Stimulated activated CD8-positive, alpha-beta memory T cell treated with anti-CD3 and anti-CD28 coated beads, Interleukin-7, amount 100 ng/mL, for 1 hour (primary cell): ENCODE results near the gene RAB26.

Source experiments
- DNase-seq, 2 donors: peaks; one replicate each; pipeline ENCODE4 v3.0.0-alpha.2; 2020; ENCODE audit warnings: low read depth in 2 of 2

The RAB26 gene

DNA sequence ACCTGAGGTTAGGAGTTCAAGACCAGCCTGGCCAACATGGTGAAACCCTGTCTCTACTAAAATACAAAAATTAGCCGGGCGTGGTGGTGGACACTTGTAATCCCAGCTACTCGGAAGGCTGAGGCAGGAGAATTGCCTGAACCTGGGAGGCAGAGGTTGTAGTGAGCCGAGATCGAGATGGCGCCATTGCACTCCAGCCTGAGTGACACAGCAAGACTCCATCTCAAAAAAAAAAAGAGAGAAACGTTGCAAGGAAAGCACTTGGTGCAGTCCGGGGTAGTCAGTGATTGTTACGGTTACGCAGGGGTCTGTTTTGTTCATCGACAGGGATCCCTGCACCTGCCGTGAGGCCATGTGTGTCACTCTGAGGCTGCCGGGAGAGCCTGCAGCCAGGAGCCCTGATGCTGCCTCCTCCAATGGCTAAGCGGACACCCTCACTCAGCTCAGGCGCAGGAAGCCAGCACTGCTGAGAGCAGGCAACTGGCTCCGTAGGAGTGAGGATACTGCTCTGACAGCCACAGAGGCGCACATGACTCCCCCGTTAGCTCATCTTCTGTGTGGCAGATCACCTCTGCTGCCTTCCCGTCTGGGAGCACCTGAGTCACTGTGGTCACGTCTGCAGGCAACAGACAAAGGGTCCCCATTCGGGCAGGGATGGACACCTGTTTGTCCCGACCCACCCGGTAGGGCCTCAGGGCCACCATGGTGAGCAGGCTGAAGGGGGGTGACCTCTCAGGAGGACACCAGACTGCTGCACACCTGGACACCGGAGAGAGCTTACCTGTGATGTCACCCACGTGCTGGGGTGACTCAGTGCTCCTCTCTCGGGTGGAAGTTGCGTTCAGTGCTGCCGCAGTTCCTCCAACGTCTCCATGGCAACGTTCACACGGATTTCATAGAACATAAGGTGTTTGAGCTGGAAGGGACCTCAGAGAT, 5.2 kb upstream of the RAB26 start:
- DNase-seq = no peak

DNA sequence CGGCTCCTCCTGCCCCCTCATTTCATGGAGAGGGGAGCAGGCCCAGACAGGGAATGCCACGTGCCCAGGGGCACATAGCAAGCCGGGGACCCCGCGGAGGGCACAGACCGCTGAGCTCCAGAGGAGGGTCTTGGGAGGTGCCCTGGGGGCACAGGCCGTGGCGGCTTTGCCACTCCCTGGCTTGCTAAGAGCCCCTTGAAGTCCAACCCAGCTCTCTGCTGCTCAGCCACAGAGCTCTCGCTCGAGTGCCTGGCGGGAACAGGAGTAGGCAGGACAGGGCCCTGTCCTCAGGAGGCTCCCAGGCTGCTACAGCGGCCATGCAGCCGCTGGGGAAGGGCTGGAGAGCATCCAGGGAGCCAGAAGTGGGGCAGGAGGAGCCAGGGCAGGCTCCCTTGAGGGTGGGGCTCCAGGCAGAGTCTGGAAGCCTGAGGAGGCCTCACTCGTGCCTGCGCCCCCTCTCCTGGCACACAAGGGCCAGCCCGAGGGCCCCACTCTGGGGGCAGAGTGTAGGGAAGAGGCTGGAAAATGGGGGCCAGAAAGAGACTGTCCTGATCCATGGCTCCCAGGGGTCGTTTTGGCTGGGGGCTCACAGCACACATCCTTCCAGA, 4.4 kb upstream of the RAB26 start:
- no peak for DNase-seq

DNA sequence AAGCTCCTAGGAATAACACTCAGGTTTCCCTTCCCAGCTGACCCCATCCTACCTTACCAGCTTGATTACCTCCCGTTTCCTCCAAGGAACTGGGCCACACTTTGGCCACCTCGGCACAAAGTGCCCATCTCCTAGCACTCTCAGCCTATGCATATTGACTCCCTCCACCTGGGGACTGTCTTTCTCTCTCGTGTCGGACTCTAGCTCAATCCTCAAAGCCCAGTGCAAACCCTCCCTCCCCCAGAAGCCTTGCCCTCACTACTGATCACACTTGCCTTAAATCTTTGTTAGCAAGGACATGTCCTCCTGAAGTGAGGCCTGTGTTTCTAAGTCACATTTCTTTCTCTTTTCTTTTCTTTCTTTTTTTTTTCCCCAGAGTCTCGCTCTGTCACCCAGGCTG, 2.6 kb upstream of the RAB26 start:
- no peak for DNase-seq

DNA sequence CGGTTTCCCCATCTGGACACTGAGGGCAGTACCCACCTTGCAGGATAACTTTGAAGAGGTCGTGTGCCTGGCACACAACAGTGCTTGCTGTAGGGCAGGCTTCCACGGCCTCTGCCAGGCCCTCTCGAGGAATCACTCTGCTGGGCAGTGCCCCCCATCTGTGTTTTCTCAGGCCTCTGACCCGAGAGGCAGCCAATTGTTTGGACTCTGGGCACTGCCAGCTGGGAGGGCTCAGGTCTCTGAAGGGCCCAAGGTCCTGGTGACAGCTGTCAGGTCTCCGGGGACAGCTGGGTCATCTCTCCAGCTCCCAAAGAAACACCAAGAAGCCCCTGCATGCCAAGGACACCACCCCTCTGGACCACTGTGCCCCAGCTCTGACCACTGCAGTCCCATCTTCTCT, 1.0 kb upstream of the RAB26 start:
- no peak for DNase-seq

DNA sequence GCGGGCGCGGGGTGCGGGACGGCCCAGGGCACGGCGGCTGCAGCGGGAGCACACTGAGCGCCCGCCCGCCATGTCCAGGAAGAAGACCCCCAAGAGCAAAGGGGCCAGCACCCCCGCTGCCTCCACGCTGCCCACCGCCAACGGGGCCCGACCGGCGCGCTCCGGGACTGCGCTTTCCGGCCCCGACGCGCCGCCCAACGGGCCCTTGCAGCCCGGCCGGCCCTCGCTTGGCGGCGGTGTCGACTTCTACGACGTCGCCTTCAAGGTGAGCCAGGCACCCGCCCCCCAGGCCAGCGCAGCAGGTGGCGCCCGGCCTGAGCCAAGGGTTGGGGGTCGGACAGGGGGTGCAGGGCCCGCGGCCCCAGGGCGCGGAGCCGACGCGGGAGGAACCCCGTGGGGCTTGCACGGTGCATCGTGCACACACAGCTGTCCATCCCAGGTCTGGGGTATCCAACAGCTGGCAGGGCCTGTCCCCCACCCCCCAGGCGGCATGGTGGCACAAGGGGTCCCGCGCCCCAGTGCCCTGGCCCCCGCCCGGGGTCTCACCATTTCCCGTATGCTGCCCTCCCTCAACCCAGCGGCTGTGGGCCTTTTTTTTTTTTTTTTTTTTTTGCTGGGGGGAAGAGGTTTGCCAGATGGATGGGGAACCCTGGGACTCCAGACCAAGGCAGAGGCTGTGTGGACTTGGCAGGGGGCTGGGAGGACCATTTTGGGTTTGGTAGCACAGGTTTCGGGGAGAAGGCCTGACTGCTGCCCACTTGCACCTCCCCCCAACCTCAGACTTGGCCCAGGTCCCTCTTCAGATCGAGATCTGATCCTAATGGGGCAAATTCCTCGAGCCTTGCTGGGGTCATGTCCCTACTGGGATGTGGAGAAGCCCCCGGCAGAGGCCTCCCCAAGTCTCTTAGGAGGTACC, 547 bp downstream of the RAB26 start:
- DNase-seq = no peak

DNA sequence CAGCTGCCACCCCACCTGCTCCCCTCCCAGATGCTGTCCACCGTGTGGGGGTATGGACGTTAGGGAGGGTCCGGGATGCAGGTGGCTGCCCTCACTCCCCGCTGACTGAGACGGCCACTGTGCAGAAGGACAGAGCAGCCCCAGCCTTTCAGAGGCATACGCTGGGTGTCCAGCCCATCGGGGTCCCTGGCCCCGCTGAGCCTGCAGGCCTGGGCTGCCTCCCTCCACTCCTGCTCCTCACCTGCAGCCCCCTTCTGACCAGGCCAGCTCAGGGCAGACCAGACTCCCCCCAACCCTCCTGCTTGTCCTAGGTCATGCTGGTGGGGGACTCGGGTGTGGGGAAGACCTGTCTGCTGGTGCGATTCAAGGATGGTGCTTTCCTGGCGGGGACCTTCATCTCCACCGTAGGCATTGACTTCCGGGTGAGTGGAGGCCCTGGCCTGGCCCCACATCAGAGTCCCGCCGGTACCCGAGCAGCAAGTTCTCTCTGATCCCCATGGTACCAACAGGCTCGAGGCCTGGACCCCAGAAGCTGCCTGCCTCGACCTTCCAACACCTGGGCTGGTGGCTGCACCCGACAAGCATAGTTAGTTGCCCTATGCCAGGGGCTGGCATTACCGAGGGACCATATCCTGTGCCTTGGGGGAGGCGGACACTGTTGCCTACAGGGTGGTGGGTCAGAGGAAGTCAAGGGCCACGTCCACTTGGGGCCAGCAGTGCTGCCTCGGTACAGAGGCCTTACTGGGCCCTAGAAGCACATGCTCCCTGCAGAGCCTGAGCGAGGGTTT, 1.4 kb downstream of the RAB26 start:
- DNase-seq = no peak

DNA sequence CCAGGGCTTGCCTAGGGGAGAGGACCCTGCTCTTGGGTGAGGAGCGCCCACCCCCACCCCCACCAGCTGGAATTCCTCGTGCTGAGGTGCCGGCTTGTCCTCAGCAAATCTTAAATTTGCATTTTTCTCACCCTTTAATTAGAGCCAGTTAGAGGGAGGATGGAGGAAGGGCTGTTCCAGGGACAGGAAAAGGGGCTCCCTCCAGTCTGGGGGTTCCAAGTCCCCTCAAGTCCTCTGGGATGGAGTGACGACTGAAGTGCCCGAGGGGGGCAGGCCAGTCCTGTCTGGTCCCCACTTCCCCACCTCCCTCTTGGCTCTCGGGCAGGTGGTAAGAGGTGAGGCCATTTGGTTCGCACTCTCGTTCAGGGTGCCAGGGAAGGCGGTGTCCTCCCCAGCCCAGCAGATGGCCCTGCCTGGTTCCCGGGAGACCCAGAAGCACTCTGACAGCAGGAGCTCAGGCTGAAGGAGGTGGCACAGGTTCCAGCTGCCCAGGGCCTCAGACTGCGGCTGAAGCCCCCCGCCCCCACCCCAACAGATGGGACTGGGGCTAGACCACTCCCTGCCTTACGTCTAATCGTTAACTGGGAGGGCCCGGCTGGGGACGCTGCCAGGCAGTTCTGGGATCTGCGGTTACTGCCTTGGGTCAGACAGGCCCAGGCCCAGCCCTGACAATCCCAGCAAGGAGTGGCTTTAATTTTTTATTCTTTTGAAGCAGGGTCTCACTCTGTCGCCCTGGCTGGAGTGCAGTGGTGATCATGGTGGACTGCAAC, 2.2 kb downstream of the RAB26 start:
- DNase-seq = no peak

DNA sequence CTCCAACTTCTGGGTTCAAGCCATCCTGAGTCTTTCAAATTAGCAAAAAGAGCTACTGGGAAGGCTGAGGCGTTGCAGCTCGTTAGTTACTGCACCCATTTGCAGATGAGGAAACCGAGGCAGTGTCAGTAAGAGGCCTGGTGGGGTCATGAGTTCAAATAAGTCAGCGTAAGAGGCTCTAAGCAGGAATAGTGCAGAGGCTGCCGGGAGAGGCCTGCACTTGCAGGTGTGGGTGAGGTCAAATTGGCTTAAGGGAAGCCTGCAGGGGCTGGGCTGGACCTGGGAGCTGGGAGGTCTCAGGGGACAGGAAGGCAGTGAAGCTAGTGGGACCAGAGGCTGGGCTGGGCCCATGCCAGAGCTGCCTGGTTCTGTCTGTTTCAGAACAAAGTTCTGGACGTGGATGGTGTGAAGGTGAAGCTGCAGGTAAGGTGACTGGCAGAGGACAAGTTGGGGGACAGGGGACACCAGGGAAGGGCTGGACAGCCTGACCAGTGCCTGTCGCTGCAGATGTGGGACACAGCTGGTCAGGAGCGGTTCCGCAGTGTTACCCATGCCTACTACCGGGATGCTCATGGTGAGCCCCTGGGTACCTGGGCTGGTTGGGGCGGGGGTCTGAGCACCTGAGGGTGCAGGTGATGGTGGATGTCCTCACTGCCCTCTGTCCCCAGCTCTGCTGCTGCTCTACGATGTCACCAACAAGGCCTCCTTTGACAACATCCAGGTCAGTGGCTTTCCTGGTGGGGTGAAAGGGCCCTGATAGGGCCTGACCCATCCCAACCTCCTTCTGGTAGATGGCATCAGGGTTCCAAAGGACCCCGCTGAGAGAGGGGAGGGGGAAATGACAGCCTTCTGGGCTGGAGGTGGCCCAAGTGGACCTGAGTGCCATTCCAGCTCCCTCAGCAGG, 3.0 kb downstream of the RAB26 start:
- no peak for DNase-seq

DNA sequence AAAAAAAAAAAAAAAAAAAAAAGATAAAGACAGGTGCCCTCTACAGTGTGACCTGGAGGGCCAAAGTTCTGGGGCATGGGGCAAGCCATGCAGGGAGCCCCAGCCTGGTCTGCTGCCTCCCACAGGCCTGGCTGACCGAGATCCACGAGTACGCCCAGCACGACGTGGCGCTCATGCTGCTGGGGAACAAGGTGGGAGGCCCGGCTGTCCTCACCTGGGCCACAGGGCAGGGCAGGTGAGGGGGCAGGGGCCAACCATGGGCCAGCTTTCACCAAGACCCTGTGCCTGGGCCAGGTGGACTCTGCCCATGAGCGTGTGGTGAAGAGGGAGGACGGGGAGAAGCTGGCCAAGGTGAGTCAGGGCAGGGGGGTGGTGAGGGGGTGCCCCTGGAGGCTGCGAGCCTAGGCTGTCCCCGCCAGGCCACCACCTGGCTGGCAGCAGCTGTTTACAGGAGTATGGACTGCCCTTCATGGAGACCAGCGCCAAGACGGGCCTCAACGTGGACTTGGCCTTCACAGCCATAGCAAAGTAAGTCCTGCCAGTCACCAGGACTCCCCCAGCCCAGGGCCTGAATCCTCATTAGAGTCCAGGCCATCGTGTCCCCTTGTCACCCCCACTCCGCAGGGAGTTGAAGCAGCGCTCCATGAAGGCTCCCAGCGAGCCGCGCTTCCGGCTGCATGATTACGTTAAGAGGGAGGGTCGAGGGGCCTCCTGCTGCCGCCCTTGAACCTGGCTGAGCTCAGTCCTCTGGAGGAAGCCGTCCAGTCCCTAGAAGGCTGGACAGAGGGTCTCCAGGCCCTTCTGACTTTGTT, 4.5 kb downstream of the RAB26 start:
- no peak for DNase-seq

DNA sequence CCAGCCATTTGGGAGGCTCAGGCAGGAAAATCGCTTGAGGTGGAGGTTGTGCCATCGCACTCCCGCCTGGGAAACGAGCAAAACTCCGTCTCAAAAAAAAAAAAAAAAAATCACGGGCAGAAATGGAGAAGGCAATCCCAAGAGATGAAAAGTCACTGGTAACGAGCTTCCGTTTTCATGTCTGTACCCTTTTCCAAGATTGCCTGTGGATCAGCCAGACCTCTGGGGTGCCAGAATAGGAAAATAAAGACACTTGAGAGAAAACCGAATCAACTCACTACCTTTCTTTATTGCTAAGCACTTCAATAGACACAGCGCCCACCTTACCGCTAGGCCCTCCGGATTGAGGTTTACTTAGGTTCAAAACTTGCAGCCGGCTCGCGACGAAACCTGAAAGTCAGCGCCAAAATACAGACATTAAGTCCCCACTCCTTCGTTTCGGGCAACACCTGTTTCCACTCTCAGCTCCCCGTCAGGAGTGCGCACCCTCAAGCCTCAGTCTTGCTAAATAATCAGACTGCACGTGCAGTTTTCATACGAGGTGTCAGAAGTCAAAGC, 6.2 kb downstream of the RAB26 start:
- no peak for DNase-seq

DNA sequence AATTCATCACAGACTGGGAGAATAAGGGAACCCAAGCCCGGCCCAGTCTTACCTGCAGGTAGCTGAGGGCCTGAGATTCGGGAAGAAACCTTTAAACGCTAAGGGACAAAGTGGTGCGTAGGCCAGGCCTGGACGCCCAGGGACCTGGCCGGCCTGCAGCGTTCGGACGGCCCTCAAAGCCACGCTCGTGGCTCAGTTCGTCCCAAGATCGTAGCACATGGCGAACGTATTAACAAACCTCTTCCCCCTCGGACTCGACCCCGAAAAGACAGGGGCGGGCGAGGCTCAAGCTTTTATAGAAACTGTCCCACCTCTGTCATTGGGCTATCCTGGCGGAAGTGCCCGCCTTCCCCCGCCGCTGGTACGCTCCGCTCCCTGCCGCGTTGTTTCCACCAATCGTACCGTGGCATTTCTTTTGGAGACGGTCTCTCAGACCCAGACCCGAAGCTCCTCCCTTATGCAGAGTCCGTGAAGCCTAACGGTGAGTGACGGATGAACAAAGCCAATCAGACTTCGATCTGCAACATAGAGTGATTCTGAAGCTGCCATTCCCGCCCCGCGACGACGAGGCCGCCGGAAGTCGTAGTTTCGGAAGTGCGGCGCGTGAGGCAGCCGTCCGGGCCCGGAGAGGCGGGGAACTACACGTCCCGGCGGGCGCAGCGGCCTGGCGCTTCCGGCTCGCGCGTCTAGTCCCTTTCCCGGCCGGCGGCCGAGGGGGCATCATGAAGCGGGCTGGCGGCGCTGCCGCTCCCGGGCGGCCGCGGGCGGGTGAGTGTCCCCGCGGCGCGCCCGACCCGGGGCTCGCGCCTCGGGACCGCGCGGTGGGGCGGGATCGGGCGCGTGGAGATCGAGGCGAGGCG, 6.9 kb downstream of the RAB26 start, which contains the start of gene TRAF7:
Gene TRAF7, plus strand, starts transcription at position 692 of the 860 bp plus-strand sequence. CDS start 8,139 bp downstream, outside the sequence.
- peak; percentile 89 to 92 for DNase-seq

DNA sequence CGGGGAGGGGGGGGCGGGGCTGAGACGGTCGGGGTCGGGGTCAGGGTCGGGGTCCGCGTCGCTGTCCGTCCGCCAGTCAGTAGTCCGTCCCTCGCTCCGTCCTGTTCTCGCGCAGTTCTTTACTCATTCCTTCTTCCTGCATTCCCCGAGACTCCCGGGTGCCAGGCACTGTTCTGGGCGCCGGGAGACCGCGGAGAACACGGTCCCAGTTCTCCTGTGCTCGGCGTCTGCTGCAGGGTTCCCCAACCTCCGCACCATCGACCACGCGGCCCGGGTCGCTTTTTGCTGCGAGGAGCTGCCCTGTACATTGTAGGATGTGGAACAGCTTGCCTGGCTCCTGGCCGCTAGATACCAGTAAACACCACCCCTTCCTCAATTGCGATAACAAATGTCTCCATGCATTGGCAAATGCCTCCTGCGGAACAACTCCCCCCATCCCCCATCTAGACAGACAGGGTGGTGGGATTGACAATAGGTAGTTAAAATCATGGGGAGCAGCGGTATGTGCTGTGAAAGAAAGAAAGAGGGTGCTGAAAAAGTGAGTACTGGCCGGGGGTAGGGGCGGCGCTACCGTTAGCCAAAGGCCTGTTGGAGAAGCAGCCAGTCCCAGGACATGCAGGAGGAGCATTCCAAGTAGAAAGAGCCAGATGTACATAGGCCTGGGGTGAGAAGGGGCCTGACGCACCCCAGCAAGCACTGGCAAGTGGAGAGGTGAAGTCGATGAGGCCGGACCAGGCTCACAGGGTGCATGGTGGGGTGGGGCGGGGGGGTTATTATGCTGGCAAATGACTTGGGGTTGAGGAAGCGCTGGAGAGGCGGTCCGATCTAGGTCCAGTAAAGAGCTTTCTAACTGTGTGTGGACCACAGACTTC, 7.8 kb downstream of the RAB26 start:
- DNase-seq = no peak

DNA sequence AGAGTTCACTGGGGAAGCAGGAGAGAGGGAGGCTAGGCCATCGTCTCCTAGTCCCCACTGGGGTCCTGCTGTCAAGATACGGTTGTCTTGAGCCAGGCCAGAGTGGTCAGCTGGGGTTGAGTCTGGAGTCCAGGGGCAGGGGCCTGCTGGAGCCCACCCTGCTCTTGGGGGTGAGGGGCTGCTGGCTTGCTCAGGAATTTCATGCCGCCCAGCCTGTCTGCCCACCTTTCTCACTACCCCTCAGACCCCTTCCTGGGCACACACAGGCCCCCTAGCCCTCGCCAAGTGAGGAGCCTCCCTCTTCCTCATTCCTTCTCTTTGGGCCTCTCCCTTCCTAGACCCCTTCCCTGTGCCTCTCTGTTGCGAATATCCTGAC, 8.4 kb downstream of the RAB26 start:
- DNase-seq = no peak

DNA sequence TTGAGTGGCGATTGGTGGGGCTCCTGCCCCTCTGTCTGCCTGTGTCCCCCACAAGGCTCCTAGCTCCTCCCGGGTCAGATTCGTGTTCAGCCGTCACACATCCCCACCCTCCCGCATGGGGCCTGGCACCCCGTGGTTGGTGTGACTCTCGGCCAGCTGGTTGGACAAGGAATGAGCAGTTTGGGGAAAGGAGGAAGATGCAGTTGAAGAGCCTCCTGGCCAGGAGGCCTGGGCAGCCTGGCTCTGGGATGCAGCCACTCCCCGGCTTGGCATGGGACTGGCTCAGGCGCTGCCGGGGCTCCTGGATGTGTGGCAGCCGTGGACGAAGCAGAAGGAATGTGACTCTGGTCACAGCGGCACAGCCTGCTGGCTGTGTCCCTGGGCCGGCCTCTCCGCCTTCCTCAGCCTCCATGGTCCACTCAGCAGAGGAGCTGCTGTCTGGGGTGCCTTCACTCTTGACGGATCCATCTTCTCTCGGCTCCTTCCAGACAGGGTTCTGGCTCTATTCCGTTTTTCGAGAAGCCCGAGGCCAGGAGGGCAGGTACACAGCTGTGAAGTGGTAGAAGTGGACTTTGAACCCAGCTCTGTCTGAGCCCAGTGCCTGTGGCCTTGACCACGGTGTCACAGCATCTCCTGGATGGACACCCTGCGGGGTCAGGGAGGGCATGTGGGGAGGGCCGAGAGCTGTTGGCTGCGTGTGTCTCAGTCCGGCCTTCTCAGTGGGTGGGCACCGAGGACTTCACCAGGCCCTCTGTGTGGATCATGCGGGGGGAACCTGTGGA, 9.2 kb downstream of the RAB26 start:
- no peak for DNase-seq

DNA sequence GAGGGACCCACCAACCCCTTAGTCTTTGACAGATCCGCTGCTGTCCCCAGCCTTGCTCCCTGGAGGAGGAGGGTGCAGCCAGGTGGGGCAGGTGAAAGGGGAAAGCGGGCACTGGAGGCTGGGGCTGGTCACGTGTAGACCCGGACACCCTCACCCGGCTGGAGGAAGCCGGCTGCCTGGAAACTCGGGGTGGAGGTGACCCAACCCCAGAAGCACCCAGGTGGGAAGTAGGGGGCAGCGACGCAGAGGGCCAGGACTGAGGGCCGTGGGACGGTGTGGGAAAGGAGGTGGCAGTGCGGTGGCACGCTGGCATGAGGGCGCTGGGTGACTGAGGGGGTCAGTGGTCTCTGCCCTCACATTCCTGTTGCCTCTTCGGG, 9.8 kb downstream of the RAB26 start:
- DNase-seq = no peak
